WI38 (cell line): ENCODE measurements around the gene ARHGEF6.

Experiments
- H3K4me3 ChIP-seq: 2 replicates; pipeline ENCODE4 v1.5.1; 2011; ENCODE audit warnings: low read depth, mild to moderate bottlenecking, control low read depth, low read length
- TF ChIP-seq, protein P1 (sequence below): IDR thresholded peaks from 2 replicates; pipeline ENCODE4 v1.5.1; 2012; ENCODE audit warnings: low read depth, mild to moderate bottlenecking, control low read depth, low read length

Gene ARHGEF6

DNA sequence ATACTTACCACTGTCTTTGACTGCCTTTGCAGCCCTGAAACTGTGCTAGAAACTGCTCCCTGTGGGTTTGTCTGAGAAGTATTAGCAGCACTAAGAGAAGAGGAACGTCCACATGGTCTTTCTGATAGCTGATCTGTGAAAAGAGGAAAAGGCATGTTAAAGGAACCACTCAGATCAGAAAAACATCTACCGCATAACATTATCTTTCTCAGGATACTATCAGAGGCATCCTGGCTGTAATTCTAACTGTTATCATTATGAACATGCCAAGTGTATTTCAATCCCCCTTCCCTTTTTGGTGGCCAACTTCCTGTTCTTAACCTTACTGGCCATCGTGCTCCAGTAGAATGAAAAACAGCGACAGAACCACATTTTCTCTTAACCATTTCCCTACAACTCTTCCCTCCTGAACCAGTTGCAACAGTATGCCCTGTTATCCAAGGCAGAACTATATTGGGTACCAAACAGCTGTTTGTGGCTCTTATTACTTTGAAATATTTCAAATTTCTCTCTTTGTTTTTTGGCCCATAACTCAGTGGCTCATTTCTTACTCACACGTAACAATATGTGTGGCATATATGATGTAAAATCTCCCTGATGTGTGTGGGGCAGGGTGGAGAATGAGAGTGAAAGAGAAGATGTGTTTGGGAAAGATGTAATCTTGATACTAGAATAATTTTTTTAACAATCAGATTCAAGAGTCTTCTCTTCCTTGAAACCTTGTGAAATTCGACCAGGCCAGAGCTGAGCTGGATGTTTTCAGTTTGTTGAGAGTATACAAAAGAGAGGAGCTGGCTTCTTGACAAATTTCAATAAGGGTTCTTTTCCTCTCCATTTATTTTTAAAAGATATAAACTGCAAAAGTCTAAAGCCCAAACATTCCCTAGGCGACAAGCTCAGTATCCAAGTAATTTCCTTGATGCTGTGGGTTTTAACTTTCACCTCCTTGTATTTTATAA is 35.2 kb downstream of the ARHGEF6 start:
- TF ChIP-seq, protein P1, sequence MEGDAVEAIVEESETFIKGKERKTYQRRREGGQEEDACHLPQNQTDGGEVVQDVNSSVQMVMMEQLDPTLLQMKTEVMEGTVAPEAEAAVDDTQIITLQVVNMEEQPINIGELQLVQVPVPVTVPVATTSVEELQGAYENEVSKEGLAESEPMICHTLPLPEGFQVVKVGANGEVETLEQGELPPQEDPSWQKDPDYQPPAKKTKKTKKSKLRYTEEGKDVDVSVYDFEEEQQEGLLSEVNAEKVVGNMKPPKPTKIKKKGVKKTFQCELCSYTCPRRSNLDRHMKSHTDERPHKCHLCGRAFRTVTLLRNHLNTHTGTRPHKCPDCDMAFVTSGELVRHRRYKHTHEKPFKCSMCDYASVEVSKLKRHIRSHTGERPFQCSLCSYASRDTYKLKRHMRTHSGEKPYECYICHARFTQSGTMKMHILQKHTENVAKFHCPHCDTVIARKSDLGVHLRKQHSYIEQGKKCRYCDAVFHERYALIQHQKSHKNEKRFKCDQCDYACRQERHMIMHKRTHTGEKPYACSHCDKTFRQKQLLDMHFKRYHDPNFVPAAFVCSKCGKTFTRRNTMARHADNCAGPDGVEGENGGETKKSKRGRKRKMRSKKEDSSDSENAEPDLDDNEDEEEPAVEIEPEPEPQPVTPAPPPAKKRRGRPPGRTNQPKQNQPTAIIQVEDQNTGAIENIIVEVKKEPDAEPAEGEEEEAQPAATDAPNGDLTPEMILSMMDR: no peak
- no peak overlapping the region for H3K4me3 ChIP-seq

GRCh38 chrX:136742721-136743379 is 37.9 kb downstream of the ARHGEF6 start:
- no peak overlapping the region for H3K4me3 ChIP-seq
- TF ChIP-seq, protein P1: no peak

DNA sequence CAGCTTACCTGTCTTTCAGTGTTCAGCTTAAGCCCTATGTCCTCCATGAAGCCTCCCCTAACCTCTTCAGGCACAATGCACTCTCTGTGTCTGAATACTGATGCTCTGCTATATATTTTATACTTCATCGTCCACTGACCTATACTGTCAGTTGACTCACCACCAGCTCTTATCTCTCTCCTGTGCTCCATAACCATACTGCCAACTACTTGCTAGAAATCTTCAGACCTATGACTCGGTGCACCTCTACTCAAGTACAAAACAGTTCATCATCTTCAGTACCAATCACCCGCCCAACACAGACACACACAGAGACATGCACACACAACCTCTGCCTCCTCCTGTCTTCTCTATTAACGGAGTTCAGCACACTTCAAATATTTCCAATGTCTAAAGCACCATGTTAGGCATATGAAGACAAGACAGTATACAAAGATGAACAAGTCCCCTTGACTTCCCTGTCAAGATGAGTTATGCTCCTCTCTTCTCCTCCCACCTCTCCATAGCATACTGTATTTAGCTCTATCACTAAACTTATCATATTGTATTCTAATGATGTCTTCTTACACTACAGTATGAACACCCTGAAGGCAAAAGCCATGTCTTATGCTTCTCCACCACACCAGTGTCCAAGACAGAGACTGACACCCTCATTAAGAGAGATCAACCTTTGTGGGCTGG is 42.5 kb downstream of the ARHGEF6 start:
- TF ChIP-seq, protein P1: no peak
- no peak overlapping the region for H3K4me3 ChIP-seq

DNA sequence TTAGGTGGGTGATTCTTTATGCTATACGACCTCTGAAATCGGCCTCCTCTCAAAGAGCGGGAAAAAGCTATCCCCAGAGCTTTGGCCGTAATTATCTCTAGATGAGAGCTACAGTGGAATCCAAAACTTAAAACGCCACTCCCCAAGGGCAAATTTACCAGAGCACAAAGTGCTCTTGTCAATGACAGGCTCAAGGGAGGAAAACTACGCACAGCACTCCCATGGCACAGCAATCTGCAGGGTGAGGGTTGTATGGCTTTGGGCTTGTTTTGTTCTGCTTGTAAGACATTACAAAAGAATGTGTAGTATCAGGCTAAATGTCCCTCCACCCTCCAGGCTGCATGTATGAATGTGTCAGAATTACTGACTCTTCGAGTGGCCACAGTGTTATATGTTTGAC is 44.0 kb downstream of the ARHGEF6 start:
- TF ChIP-seq, protein P1: no peak
- H3K4me3 ChIP-seq: no peak overlapping the region

- TF ChIP-seq, protein P1: no peak
- no peak overlapping the region for H3K4me3 ChIP-seq
Measured at GRCh38 chrX:136735601-136736000, 45.1 kb downstream of the ARHGEF6 start.

GRCh38 chrX:136733613-136734012 is 47.1 kb downstream of the ARHGEF6 start:
- TF ChIP-seq, protein P1: no peak
- no peak overlapping the region for H3K4me3 ChIP-seq
